B cell (primary cell): ENCODE results near the gene SETDB2.
"Not testable (repeated sequence)": the region's sequence is repeated elsewhere in the genome, so short reads cannot be mapped to it uniquely, and the experiment has no call there.

Source experiments
- CTCF ChIP-seq: fragments of 200-600 bp; IDR thresholded peaks from one replicate; pipeline ENCODE4 v1.8.0; 2022; ENCODE audit warnings: antibody characterized with exemption, mild to moderate bottlenecking
- EZH2 ChIP-seq: IDR thresholded peaks from 2 replicates; pipeline ENCODE4 v1.6.1; 2012; ENCODE audit warnings: borderline replicate concordance, low read depth, mild to moderate bottlenecking, moderate library complexity, low read length; ENCODE audit not compliant: insufficient read depth, poor library complexity, severe bottlenecking

- TF ChIP-seq CTCF, EZH2: not testable (repeated sequence)
Observed at GRCh38 chr13:49496837-49497236, 52.8 kb downstream of the SETDB2 start.
